Embryonic facial prominence (tissue), 1 donor: ENCODE measurements around the gene KLHL21.
"Not testable (repeated sequence)": the region's sequence is repeated elsewhere in the genome, so short reads cannot be mapped to it uniquely, and the experiment has no call there.

Experiments used
- DNase-seq: peaks from one replicate; pipeline ENCODE4 v3.0.0-alpha.2; 2016; ENCODE audit errors: extremely low spot score

The KLHL21 gene

GRCh38 chr1:6584126-6585080, 18.3 kb downstream of the KLHL21 start:
- DNase-seq = no peak

GRCh38 chr1:6582370-6582769, 20.3 kb downstream of the KLHL21 start:
- no peak for DNase-seq

- no peak for DNase-seq
Measured at GRCh38 chr1:6581561-6582305, 20.9 kb downstream of the KLHL21 start.

- no peak for DNase-seq
Measured at GRCh38 chr1:6580593-6581409, 21.9 kb downstream of the KLHL21 start.

GRCh38 chr1:6580119-6580592, 22.5 kb downstream of the KLHL21 start:
- DNase-seq = no peak

- peak; percentile 95 for DNase-seq
Measured at GRCh38 chr1:6579374-6580118, 23.1 kb downstream of the KLHL21 start, which contains the start of gene ZBTB48. ZBTB48 (plus strand) TSS chr1:6579994; CDS start chr1:6580610, 616 bp downstream.

- DNase-seq = no peak
Measured at GRCh38 chr1:6578624-6579373, 23.9 kb downstream of the KLHL21 start.

GRCh38 chr1:6577831-6578525, 24.7 kb downstream of the KLHL21 start:
- no peak for DNase-seq

GRCh38 chr1:6574818-6575217, 27.9 kb downstream of the KLHL21 start:
- DNase-seq = no peak

GRCh38 chr1:6574025-6574620, 28.5 kb downstream of the KLHL21 start:
- no peak for DNase-seq

- DNase-seq = no peak
Measured at GRCh38 chr1:6572653-6573383, 29.9 kb downstream of the KLHL21 start.

GRCh38 chr1:6570987-6571386, 31.7 kb downstream of the KLHL21 start:
- no peak for DNase-seq

GRCh38 chr1:6570100-6570499, 32.6 kb downstream of the KLHL21 start:
- DNase-seq = no peak

- no peak for DNase-seq
Measured at GRCh38 chr1:6569033-6569432, 33.6 kb downstream of the KLHL21 start.

GRCh38 chr1:6560267-6560666, 42.4 kb downstream of the KLHL21 start:
- DNase-seq = no peak

GRCh38 chr1:6559161-6559560, 43.5 kb downstream of the KLHL21 start:
- DNase-seq = not testable (repeated sequence)

- DNase-seq = no peak
Measured at GRCh38 chr1:6557597-6557996, 45.1 kb downstream of the KLHL21 start.
